Epithelial cell of proximal tubule (primary cell): ENCODE data around the gene GPR119. TPM values are rescaled to one million over a fixed set of nuclear protein-coding genes. Genes with fewer than 3 reads are reported as not detected.
"Not testable (repeated sequence)": the region's sequence is repeated elsewhere in the genome, so short reads cannot be mapped to it uniquely, and the experiment has no call there.

Source experiments
- DNase-seq: peaks from one replicate; pipeline ENCODE4 v3.0.0-alpha.2; 2011; ENCODE audit warnings: low read depth
- H3K4me3 ChIP-seq: 2 replicates; pipeline ENCODE4 v1.5.1; 2011; ENCODE audit warnings: low read depth, mild to moderate bottlenecking, low read length
- CTCF ChIP-seq: conservative IDR thresholded peaks from 2 replicates; pipeline ENCODE4 v1.5.1; 2012; ENCODE audit warnings: low read depth, mild to moderate bottlenecking, low read length
- total RNA-seq: library from RNA; depleted of rRNA; stranded (reverse); fragments of >200 nt; gene quantifications from 2 replicates; pipeline ENCODE4 v1.2.3, GENCODE V29; 2015

The GPR119 gene
- total RNA-seq, 1 donor from 2014 or later: not detected

GRCh38 chrX:130386408-130386808 lies 934 bp upstream of the GPR119 start:
- TF ChIP-seq CTCF: no peak
- no peak for DNase-seq
- H3K4me3 ChIP-seq: no peak overlapping the region

GRCh38 chrX:130378024-130378669 lies 7.3 kb downstream of the GPR119 start:
- no peak for DNase-seq
- no peak for TF ChIP-seq CTCF

GRCh38 chrX:130376077-130376476 lies 9.4 kb downstream of the GPR119 start:
- DNase-seq: no peak
- H3K4me3 ChIP-seq: no peak overlapping the region
- no peak for TF ChIP-seq CTCF

More at GRCh38 chrX:130378024-130378669, 7.3 kb downstream of the GPR119 start:
- no peak overlapping the region for H3K4me3 ChIP-seq

- not testable (repeated sequence) for DNase-seq, H3K4me3 ChIP-seq
Observed at GRCh38 chrX:130352050-130352449, 33.4 kb downstream of the GPR119 start.

GRCh38 chrX:130351567-130351966 lies 33.9 kb downstream of the GPR119 start:
- no peak overlapping the region for H3K4me3 ChIP-seq
- TF ChIP-seq CTCF: no peak
- DNase-seq: no peak

GRCh38 chrX:130347321-130347720 lies 38.2 kb downstream of the GPR119 start:
- no peak overlapping the region for H3K4me3 ChIP-seq
- no peak for DNase-seq
- no peak for TF ChIP-seq CTCF

GRCh38 chrX:130343411-130343810 lies 42.1 kb downstream of the GPR119 start:
- no peak for TF ChIP-seq CTCF
- no peak for DNase-seq
- H3K4me3 ChIP-seq: no peak overlapping the region
